ENCODE results near the gene PIP5K1B. TPM values are rescaled to one million over a fixed set of nuclear protein-coding genes. Genes with fewer than 3 reads are reported as not detected.
"Not testable (repeated sequence)": the region's sequence is repeated elsewhere in the genome, so short reads cannot be mapped to it uniquely, and the experiment has no call there.

Gene PIP5K1B
- total RNA-seq, 1 donor from 2014 or later: under 0.01 TPM

GRCh38 chr9:68983522-68984424 is 278.7 kb downstream of the PIP5K1B start:
- no peak for DNase-seq (ENCODE audit: low read depth in 2 of 2)

GRCh38 chr9:68986949-68987348 is 281.9 kb downstream of the PIP5K1B start:
- not testable (repeated sequence) for DNase-seq (ENCODE audit: low read depth in 2 of 2)

GRCh38 chr9:68991457-68991856 is 286.4 kb downstream of the PIP5K1B start:
- DNase-seq (ENCODE audit: low read depth in 2 of 2): no peak

GRCh38 chr9:68995776-68996175 is 290.7 kb downstream of the PIP5K1B start:
- no peak for DNase-seq (ENCODE audit: low read depth in 2 of 2)

- no peak for DNase-seq (ENCODE audit: low read depth in 2 of 2)
These were observed 291.4 kb downstream of the PIP5K1B start for GRCh38 chr9:68996462-68996861.

- DNase-seq (ENCODE audit: low read depth in 2 of 2): no peak
These were observed 292.6 kb downstream of the PIP5K1B start for GRCh38 chr9:68997666-68998065.

GRCh38 chr9:68998385-68998784 is 293.3 kb downstream of the PIP5K1B start:
- no peak for DNase-seq (ENCODE audit: low read depth in 2 of 2)

- DNase-seq (ENCODE audit: low read depth in 2 of 2): no peak
These were observed 293.8 kb downstream of the PIP5K1B start for GRCh38 chr9:68998812-68999211.

- peak; percentile 43 to 66 for DNase-seq (ENCODE audit: low read depth in 2 of 2)
These were observed 294.5 kb downstream of the PIP5K1B start for GRCh38 chr9:68999393-69000105.

- no peak for DNase-seq (ENCODE audit: low read depth in 2 of 2)
These were observed 296.9 kb downstream of the PIP5K1B start for GRCh38 chr9:69001921-69002320.

- DNase-seq (ENCODE audit: low read depth in 2 of 2): peak; percentile 18 to 55
These were observed 298.0 kb downstream of the PIP5K1B start for GRCh38 chr9:69003051-69003450.

GRCh38 chr9:69004836-69005235 is 299.8 kb downstream of the PIP5K1B start:
- DNase-seq (ENCODE audit: low read depth in 2 of 2): no peak

GRCh38 chr9:69009708-69010107 is 304.7 kb downstream of the PIP5K1B start:
- no peak for DNase-seq (ENCODE audit: low read depth in 2 of 2)

- no peak for DNase-seq (ENCODE audit: low read depth in 2 of 2)
These were observed 307.8 kb downstream of the PIP5K1B start for GRCh38 chr9:69012696-69013381.

GRCh38 chr9:69013382-69013727 is 308.3 kb downstream of the PIP5K1B start:
- DNase-seq (ENCODE audit: low read depth in 2 of 2): no peak

- DNase-seq (ENCODE audit: low read depth in 2 of 2): no peak
These were observed 309.0 kb downstream of the PIP5K1B start, which contains the start of gene PRKACG for GRCh38 chr9:69014013-69014412. TSS of gene PRKACG (minus strand) at chr9:69014113. CDS start at chr9:69014092, 21 bp downstream.

- no peak for DNase-seq (ENCODE audit: low read depth in 2 of 2)
These were observed 311.4 kb downstream of the PIP5K1B start for GRCh38 chr9:69016191-69017096.

- DNase-seq (ENCODE audit: low read depth in 2 of 2): no peak
These were observed 313.7 kb downstream of the PIP5K1B start for GRCh38 chr9:69018737-69019136.

- DNase-seq (ENCODE audit: low read depth in 2 of 2): no peak
These were observed 314.8 kb downstream of the PIP5K1B start for GRCh38 chr9:69019808-69020207.

- DNase-seq (ENCODE audit: low read depth in 2 of 2): no peak
These were observed 315.5 kb downstream of the PIP5K1B start for GRCh38 chr9:69020301-69021145.
